K562 (cell line): ENCODE measurements around the gene TERB2. TPM values are rescaled to one million over a fixed set of nuclear protein-coding genes. Genes with fewer than 3 reads are reported as not detected.
"Not testable (repeated sequence)": the region's sequence is repeated elsewhere in the genome, so short reads cannot be mapped to it uniquely, and the experiment has no call there.

Experiments used
- ATAC-seq: fragments of 200-7000 bp; cut with Tn5 transposase; 3 replicates; pipeline ENCODE4 v1.9.1; 2020; ENCODE audit warnings: moderate library complexity
- BruUV-seq: library from RNA; stranded (reverse); fragments of 400-500 nt; replicated peaks from 2 replicates; lab custom pipeline; 2021; lab: Mats Ljungman, UMichigan
- CTCF ChIA-PET: fragments of 300-600 bp; formaldehyde crosslinking; extraction: SDS; loops from one replicate; lab custom pipeline; 2021; ENCODE audit warnings: low intra/inter-chr PET ratio; lab: Yijun Ruan, JAX
- POLR2A ChIA-PET: fragments of 300-600, 350-650 bp; sonication (Branson Sonifier 250); formaldehyde crosslinking; extraction: SDS; loops from one replicate; lab custom pipeline; 2021; ENCODE audit warnings: antibody characterized with exemption, inconsistent platforms; lab: Yijun Ruan, JAX
- DNase-seq, 4 experiments: peaks; one replicate each; pipeline versions ENCODE4 v3.0.0 to v3.0.0-alpha.2; 2011 to 2018; ENCODE audit warnings: low spot score in 3 of 4, mixed read lengths in 3 of 4; ENCODE audit errors: extremely low read depth in 1 of 4
- FAIRE-seq: peaks from 2 replicates; lab custom pipeline; 2011; peaks lifted over from hg19 to GRCh38; lab: Jason Lieb, UNC
- H2AFZ ChIP-seq: 2 replicates; pipeline ENCODE4 v1.6.0; 2011; ENCODE audit warnings: low read depth, low read length, control low read depth, inconsistent platforms
- H3K27ac ChIP-seq: fragments of 200-600 bp; 3 replicates; pipeline ENCODE4 v1.8.0; 2011; ENCODE audit warnings: low read depth, mild to moderate bottlenecking, control low read depth, inconsistent platforms, low read length, moderate library complexity, mixed read lengths; ENCODE audit errors: extremely low read depth
- H3K27me3 ChIP-seq, 2 experiments: fragments of 300-600 bp in 1 of 2; 2 replicates in 1 of 2; 3 replicates in 1 of 2; pipeline versions ENCODE4 v1.6.0 to v1.8.0; 2011; ENCODE audit warnings: inconsistent platforms in 2 of 2, low read length in 2 of 2, mild to moderate bottlenecking in 1 of 2, mixed read lengths in 1 of 2, moderate library complexity in 1 of 2; ENCODE audit not compliant: control insufficient read depth in 2 of 2, insufficient read depth in 2 of 2
- H3K36me3 ChIP-seq: fragments of 300-600 bp; 3 replicates; pipeline ENCODE4 v1.8.0; 2011; ENCODE audit warnings: mild to moderate bottlenecking, low read length, inconsistent platforms; ENCODE audit not compliant: control insufficient read depth, insufficient read depth
- H3K4me1 ChIP-seq, 2 experiments: fragments of 200-600 bp in 1 of 2; replicated peaks in 1 of 2; 2 replicates in 1 of 2; 3 replicates in 1 of 2; pipeline versions ENCODE4 v1.5.1 to v1.8.0; 2011; ENCODE audit warnings: inconsistent platforms in 2 of 2, low read length in 2 of 2, mild to moderate bottlenecking in 1 of 2, mixed read lengths in 1 of 2, moderate library complexity in 1 of 2; ENCODE audit not compliant: control insufficient read depth in 2 of 2, insufficient read depth in 2 of 2
- H3K4me2 ChIP-seq: 2 replicates; pipeline ENCODE4 v1.6.1; 2011; ENCODE audit warnings: low read length, control low read depth, inconsistent platforms, mixed read lengths; ENCODE audit not compliant: insufficient read depth
- H3K4me3 ChIP-seq: fragments of 200-600 bp; sonication (generic), shearing (Covaris generic); 2 replicates; pipeline ENCODE4 v1.5.1; 2016; ENCODE audit warnings: control low read depth, inconsistent platforms
- H3K79me2 ChIP-seq: fragments of 200-600 bp; 3 replicates; pipeline ENCODE4 v1.8.0; 2011; ENCODE audit warnings: low read length, inconsistent platforms; ENCODE audit not compliant: control insufficient read depth, insufficient read depth
- H3K9ac ChIP-seq, 2 experiments: 2 replicates each; pipeline versions ENCODE4 v1.6.0 to v1.6.1; 2011; ENCODE audit warnings: low read depth in 2 of 2, low read length in 2 of 2, control low read depth in 1 of 2, inconsistent platforms in 1 of 2, mild to moderate bottlenecking in 1 of 2, mixed read lengths in 1 of 2; ENCODE audit not compliant: insufficient read depth in 1 of 2
- H3K9me1 ChIP-seq: one replicate; pipeline ENCODE4 v1.6.0; 2011; ENCODE audit warnings: inconsistent platforms, mild to moderate bottlenecking, low read length, moderate library complexity; ENCODE audit not compliant: control insufficient read depth, insufficient read depth
- H3K9me3 ChIP-seq: replicated peaks from 2 replicates; pipeline ENCODE4 v1.5.1; 2011; ENCODE audit warnings: low read depth, low read length, inconsistent platforms; ENCODE audit not compliant: control insufficient read depth, insufficient read depth
- H4K20me1 ChIP-seq: replicated peaks from 2 replicates; pipeline ENCODE4 v1.6.1; 2011; ENCODE audit warnings: low read length, inconsistent platforms, mixed read lengths; ENCODE audit not compliant: control insufficient read depth, insufficient read depth
- ATF3 ChIP-seq, 2 experiments: fragments of 450-650 bp in 1 of 2; sonication (generic) in 1 of 2; formaldehyde crosslinking in 1 of 2; IDR thresholded peaks in 1 of 2; conservative IDR thresholded peaks in 1 of 2; 2 replicates each; pipeline versions ENCODE4 v1.6.1 to v1.8.1; 2016 to 2023; ENCODE audit warnings: mild to moderate bottlenecking in 2 of 2, moderate library complexity in 2 of 2, inconsistent platforms in 1 of 2, missing genetic modification reagents in 1 of 2
- CEBPG ChIP-seq, 3 experiments: fragments of 200-800 bp in 1 of 3; sonication (Bioruptor generic) in 1 of 3; sonication (generic) in 1 of 3; formaldehyde crosslinking in 1 of 3; IDR thresholded peaks in 2 of 3; conservative IDR thresholded peaks in 1 of 3; 2 replicates each; pipeline versions ENCODE4 v1.6.1 to v1.8.0; 2016 to 2022; ENCODE audit warnings: missing compliant biosample characterization in 2 of 3, missing genetic modification characterization in 2 of 3, mild to moderate bottlenecking in 1 of 3, missing genetic modification reagents in 1 of 3
- WGBS: fragments of 100-300 bp; shearing (Covaris generic); methylation state at CpG from one replicate; pipeline ENCODE4 v1.1.6; 2016; ENCODE audit warnings: low coverage, mixed read lengths; ENCODE audit not compliant: insufficient coverage; ENCODE audit errors: missing lambda C conversion rate; 5-methylcytosine and 5-hydroxymethylcytosine counted together
- in situ Hi-C: fragments of 300-500 bp; cut with MboI; formaldehyde crosslinking; loops from 4 replicates; pipeline ENCODE4 v1.15.0; 2018; ENCODE audit warnings: inconsistent platforms, mixed read lengths
- intact Hi-C: fragments of 100-400 bp; cut with micrococcal nuclease; formaldehyde crosslinking; loops from 2 replicates; pipeline ENCODE4 v1.14.2; 2022
- polyA plus RNA-seq, 8 experiments: library from polyadenylated mRNA; depleted of rRNA in 4 of 8; stranded (reverse) in 5 of 8; unstranded in 3 of 8; fragments of >200 nt; fragmentation: Nextera tagmentation in 2 of 8; fragmentation: Illumina TruSeq in 1 of 8; extraction: Ambion mirVana in 2 of 8; extraction: Trizol in 1 of 8; gene quantifications; 2 replicates each; pipeline versions ENCODE4 v1.2.1 to v1.2.3, GENCODE V29; 2011 to 2014; ENCODE audit warnings: inconsistent platforms in 1 of 8, missing spikeins in 1 of 8
- total RNA-seq, 7 experiments: library from RNA; depleted of rRNA in 6 of 7; stranded (reverse); fragments of >200 nt in 6 of 7; fragmentation: Illumina TruSeq in 2 of 7; extraction: Trizol in 2 of 7; gene quantifications; 2 replicates each; pipeline versions ENCODE4 v1.2.1 to v1.2.3, GENCODE V29; 2011 to 2021; ENCODE audit warnings: low replicate concordance in 1 of 7

Gene TERB2
- total and polyA plus RNA-seq, 9 of the 15 experiments (the other 6 are each of a cell fraction or from before 2014, with no cell fraction given): not detected

- intact Hi-C loops: not testable (repeated sequence)
These were observed 19.7 kb downstream of the TERB2 start for GRCh38 chr15:44976183-44976582.

DNA sequence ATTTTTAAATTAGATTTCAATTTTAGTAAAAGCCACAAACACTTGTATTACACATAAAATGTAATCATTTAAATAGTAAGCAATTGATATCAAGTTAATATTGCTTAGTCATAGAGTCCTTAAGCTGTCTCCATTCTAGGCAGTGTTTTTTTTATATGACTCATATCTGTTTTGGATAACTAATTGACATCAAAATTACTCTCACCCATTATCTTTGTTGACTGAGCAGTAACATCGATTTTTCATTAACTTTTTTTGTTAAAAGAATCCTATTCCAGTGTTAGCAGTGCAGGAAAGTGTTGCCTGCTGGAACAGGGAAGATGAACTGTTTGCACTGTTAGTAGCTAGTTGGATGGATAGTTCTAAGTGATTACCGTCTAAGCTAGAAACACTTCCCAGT, 21.3 kb downstream of the TERB2 start:
- H3K4me1 ChIP-seq, H3K36me3 ChIP-seq, intact Hi-C loops, H3K9me3 ChIP-seq, FAIRE-seq, H3K4me3 ChIP-seq, H3K27ac ChIP-seq, H4K20me1 ChIP-seq, H3K4me2 ChIP-seq, H2AFZ ChIP-seq, in situ Hi-C loops, CTCF ChIA-PET, H3K9ac ChIP-seq, H3K9me1 ChIP-seq, DNase-seq, BruUV-seq, H3K79me2 ChIP-seq, H3K27me3 ChIP-seq, ATAC-seq: not testable (repeated sequence)
- 0% methylated on average over 2 of the region's 2 CpGs for WGBS
- POLR2A ChIA-PET: interaction anchor here (0.6 kb wide), 1 partner anchor 148 kb away, joined by 3 read pairs; no protein-coding TSS in a partner anchor

More at GRCh38 chr15:44976183-44976582, 19.7 kb downstream of the TERB2 start:
- H2AFZ ChIP-seq; DNase-seq; H3K9ac ChIP-seq; BruUV-seq; POLR2A ChIA-PET; H3K4me3 ChIP-seq; H3K9me1 ChIP-seq; H3K27ac ChIP-seq; H3K79me2 ChIP-seq; CTCF ChIA-PET; H3K9me3 ChIP-seq; H3K4me2 ChIP-seq; H4K20me1 ChIP-seq; H3K27me3 ChIP-seq; H3K4me1 ChIP-seq; in situ Hi-C loops; ATAC-seq; H3K36me3 ChIP-seq; TF ChIP-seq CEBPG (CRISPR knock-in tag; IDR thresholded peaks at IDR 0.05); ATF3 (CRISPR knock-in tag; conservative IDR thresholded peaks at IDR 0.05): not testable (repeated sequence)
- 11% methylated on average over 3 of the region's 3 CpGs for WGBS
- TF ChIP-seq CEBPG (tag; conservative IDR thresholded peaks at IDR 0.05 in 1 of 2, IDR thresholded peaks at IDR 0.05 in 1 of 2) (peak in 1 of 2 experiments; percentile 49; a peak in 1 of 4 replicates), ATF3 (IDR thresholded peaks at IDR 0.05) (0 out of 2 replicates have a peak, but pooled peaks have one; percentile 48)
- peak; percentile 70 for FAIRE-seq
